ENCODE measurements around the gene HEMK1. TPM values are rescaled to one million over a fixed set of nuclear protein-coding genes. Genes with fewer than 3 reads are reported as not detected.

HEMK1 gene
- total and polyA plus RNA-seq, 2 of the 8 experiments (the other 6 are each of a cell fraction or from before 2014, with no cell fraction given), result 9.7 to 10.6 TPM

- no peak for TF ChIP-seq KDM1A (IDR thresholded peaks at IDR 0.05; ENCODE audit: borderline replicate concordance, low read length)
- TF ChIP-seq TAF7 (optimal IDR thresholded peaks at IDR 0.05; ENCODE audit: borderline replicate concordance, low read depth, low read length), result no peak
- TF ChIP-seq POLR2A (IDR thresholded peaks at IDR 0.05; ENCODE audit: control extremely low read depth in 1 of 2, low read depth in 2 of 2, low read length in 2 of 2), result no peak
- TF ChIP-seq TEAD4 (IDR thresholded peaks at IDR 0.05; ENCODE audit: low read depth, low read length), result 0 out of 2 replicates have a peak, but pooled peaks have one; percentile 38
- TF ChIP-seq MAX (IDR thresholded peaks at IDR 0.05), result 0 out of 2 replicates have a peak, but pooled peaks have one; percentile 12
- no peak for TF ChIP-seq SUZ12 (IDR thresholded peaks at IDR 0.05; ENCODE audit: low read length)
- TF ChIP-seq HDAC2 (IDR thresholded peaks at IDR 0.05; ENCODE audit: borderline replicate concordance in 1 of 2, low read depth in 2 of 2, low read length in 2 of 2), result no peak
- TF ChIP-seq RFX5 (IDR thresholded peaks at IDR 0.05; ENCODE audit: borderline replicate concordance, low read depth, low read length), result no peak
- TF ChIP-seq KDM5A (IDR thresholded peaks at IDR 0.05; ENCODE audit: low read length), result no peak
- peak; percentile 44; the same call in 1 of the 2 replicates for TF ChIP-seq CREB1 (IDR thresholded peaks at IDR 0.05)
- peak in 2 of 3 experiments; percentile 94 to 97; a peak in 3 of 4 replicates for TF ChIP-seq CTCF (IDR thresholded peaks at IDR 0.05; ENCODE audit: control extremely low read depth in 1 of 3, insufficient read depth in 1 of 3, low read depth in 1 of 3, low read length in 3 of 3)
- TF ChIP-seq BCL11A (IDR thresholded peaks at IDR 0.05; ENCODE audit: low read depth in 2 of 2, low read length in 2 of 2), result no peak
- no peak for TF ChIP-seq BRCA1 (IDR thresholded peaks at IDR 0.05; ENCODE audit: low read depth, low read length)
- no peak for TF ChIP-seq CTBP2 (IDR thresholded peaks at IDR 0.05; ENCODE audit: borderline replicate concordance, insufficient read depth, insufficient read length, low read length)
These were observed 26.9 kb upstream of the HEMK1 start (continued) for GRCh38 chr3:50542177-50543034.
